HG03520 (cell line): ENCODE data around the gene GRK5.

Experiments used
- ATAC-seq: cut with Tn5 transposase; IDR thresholded peaks from one replicate; pipeline ENCODE4 v1.9.1; 2021; ENCODE audit warnings: mild to moderate bottlenecking, moderate library complexity; ENCODE audit not compliant: unreplicated experiment

Gene GRK5

GRCh38 chr10:119337223-119337622, 129.9 kb downstream of the GRK5 start:
- no peak for ATAC-seq

DNA sequence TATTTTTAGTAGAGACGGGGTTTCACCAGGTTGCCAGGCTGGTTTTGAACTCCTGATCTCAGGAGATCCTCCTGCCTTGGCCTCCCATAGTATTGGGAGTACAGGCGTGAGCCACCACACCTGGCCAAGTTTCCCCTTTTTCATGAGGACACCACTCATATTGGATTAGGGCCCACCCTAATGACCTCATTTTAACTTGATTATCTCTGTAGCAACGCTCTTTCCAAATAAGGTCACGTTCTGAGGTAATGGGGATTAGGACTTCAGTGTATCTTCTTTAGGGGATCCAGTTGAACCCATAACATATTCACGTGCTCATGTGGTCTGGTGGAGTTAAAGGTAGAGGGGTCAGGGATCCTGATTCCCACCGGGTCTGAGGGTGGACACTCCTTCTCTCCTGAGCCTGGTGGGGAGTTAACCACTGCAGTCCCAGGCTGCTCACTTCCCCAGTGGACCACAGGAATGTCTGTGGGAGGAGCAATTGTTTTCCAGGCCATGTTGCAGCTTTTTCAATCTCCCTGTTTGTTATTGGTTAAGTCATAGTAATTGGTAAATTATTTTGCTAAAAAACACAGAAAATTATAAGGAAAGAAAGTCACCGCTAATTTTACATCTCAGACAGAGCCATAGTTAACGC, 130.5 kb downstream of the GRK5 start:
- ATAC-seq: no peak

DNA sequence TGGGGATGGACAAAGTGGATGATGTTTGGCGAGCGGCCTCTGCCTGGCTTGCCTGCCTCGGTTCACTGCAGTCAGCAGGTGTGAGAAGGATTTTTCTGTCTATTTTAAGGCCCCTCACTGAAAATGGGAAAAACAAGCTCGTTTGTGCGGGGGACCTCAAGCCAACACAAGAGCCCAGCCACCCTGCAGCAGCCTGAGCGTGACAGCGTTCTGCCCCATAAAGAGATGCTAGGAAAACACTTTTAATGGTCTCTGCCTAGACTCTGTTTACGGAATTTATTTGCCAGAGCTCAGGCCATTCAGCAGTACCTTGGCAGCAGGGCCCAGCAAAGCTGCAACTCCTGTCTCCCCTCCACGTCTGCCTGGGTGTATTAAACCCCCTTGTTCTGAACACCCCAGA, 131.7 kb downstream of the GRK5 start:
- ATAC-seq: no peak

GRCh38 chr10:119340893-119341458, 133.6 kb downstream of the GRK5 start:
- no peak for ATAC-seq

DNA sequence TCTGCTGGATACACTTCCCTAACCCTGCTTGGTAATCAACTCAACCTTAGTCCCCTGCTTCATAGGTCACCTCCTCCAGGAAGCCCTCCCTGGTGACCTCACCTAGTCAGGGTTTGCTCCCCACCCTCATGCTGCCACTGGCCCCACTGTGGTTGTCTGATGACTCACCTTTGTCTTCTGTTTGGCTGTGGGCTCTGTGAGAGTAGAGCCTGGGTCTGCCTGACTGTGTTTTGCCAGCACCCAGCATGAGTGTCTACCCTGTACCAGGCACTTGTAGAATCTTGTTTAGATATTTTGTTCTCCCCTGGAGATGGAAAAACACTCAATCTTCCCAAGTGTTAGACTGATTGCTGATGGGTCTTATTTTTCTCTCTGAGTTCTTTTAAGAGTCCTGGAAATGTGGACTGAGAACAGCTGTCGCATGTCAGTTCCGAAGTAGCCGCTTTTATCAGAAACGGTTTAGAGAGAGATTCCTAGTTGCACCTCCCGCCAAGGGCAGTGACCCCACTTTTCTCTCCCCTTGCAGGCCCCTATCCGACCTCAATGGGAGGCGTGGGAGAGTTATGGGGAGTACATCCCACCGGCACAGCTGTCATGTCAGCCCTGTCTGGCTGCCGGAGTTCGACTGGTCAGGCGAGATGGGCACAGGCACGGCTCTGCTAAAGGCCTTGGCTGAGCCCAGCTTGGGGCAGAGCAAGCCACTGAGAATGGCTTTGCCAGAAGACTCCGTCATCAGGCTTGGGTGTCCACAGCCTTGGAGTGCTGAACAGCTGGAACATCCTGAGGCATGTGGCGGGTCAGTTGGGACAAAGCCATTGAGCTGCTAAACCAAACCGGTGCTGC, 134.3 kb downstream of the GRK5 start:
- no peak for ATAC-seq

GRCh38 chr10:119342335-119342734, 135.0 kb downstream of the GRK5 start:
- ATAC-seq: no peak

GRCh38 chr10:119343011-119343601, 135.7 kb downstream of the GRK5 start:
- ATAC-seq: no peak

DNA sequence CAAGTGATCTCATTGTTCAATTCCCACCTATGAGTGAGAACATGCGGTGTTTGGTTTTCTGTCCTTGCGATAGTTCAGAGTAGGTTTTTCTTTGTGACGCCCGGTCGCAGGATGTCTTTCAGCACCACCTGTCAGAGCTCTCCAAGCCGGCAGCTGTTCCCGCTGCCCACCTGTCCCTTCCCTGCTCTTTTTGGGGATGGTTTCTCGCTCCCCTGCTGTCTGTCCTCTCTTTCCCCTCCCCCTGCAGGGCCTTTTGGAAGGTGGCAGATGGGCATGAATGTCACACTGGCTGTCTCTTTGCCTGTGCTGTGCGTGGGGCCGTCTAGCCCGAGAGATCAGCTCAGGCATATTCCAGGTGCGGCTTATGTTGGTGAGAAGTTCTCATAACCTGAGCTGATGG, 137.0 kb downstream of the GRK5 start:
- ATAC-seq: no peak

GRCh38 chr10:119346095-119346832, 138.9 kb downstream of the GRK5 start:
- no peak for ATAC-seq

DNA sequence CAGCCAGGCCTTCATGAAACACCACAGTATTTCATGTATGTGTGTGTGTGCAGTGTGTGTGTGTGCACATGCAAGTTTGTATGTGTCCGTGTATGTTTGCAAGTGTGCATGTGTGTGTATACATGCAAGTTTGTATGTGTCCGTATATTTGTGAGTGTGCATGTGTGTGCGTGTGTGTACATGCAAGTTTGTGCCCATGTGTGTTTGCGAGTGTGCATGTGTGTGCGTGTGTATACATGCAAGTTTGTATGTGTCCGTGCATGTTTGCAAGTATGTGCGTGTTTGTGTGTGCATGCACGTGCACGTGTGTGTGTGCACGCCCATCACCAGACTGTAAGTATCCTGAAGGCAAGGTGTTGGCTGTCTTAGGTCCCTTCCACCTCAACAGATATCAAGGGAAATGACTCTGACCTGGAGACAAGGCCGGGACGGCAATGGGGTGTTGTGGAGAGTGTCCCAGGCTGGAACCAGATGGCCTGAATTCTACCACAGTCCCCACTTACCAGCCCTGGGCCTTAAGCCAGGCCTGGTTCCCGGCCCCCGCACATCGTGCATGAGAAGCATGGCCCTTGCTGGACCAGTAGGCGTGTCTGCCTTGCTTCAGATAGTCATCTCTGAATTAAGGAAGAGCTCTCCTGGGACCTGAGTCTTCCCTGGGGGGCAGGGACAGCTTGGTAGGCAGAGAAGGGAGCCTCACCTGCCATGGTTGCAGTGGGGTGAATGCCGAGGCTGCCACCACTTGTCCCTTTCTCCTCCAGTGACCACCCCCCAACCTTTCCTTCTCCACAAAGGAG, 140.0 kb downstream of the GRK5 start:
- no peak for ATAC-seq

DNA sequence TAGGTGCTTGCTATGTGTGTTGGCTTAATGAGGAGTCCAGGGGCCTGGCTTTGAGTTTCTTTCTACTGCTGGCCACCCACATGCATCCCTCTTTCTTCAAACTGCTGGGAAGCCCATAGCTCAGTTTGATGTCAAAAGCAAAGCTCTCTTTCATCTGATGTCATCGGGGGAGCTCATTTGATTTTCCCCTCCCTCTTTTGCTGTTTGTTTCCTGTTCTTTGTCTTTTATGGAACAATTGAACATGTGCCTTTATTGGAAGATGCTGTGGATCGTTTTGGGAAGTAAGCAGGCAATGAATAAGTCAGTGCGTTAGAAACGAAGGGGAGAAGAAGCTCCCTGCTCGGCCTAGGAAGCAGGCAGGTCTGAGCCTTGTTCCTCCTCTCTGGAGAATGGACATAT, 140.7 kb downstream of the GRK5 start:
- no peak for ATAC-seq

- ATAC-seq: no peak
Measured at GRCh38 chr10:119348516-119349240, 141.3 kb downstream of the GRK5 start.

- ATAC-seq: no peak
Measured at GRCh38 chr10:119349341-119349740, 142.0 kb downstream of the GRK5 start.

DNA sequence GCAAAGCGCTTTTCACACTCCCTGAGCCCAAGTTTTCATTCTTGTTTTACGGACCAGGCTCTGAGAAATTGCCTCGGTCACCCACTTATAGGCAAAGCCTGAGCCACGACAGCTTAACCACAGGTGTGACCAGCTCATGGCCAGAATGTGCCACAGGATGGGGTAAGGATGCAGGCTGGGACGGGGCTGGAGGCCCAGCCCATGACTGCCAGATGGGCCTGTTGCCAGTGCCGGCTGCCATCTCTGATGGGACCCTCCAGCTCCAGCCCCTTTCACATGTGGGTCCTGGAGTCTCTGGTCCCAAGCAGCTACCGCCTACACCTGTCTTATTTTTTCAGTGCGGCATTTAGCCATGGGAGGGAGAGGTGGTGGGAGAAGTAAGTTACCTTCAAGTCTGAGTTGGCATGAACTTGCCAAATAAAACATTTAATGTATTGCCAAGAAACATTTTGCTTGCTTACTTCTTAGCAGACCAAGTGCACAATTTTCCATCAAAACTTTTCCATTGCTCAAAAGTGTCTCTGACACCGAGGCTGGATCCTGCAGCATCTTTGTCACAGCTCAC, 142.6 kb downstream of the GRK5 start:
- ATAC-seq: no peak

GRCh38 chr10:119350502-119351097, 143.2 kb downstream of the GRK5 start:
- no peak for ATAC-seq

- no peak for ATAC-seq
Measured at GRCh38 chr10:119351189-119351588, 143.8 kb downstream of the GRK5 start.

DNA sequence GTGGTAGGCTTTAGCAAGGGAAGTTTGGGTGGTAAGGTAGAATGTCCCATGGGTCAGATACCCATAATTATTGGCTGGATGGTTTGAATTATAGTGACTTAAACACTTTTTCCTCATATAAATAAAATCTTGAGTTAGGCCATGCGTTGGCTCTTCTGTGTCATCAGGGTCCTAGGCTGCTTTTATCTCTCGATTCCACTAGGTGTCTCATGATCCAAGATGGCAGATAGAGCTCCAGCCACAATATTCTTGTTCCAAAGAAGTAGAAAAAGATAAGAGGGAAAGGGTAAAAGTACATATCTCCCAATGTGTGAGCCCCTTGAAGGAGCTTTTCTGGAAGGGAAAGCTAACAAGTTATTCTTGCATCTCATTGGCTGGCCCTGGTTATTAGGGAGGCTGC, 144.7 kb downstream of the GRK5 start:
- no peak for ATAC-seq

DNA sequence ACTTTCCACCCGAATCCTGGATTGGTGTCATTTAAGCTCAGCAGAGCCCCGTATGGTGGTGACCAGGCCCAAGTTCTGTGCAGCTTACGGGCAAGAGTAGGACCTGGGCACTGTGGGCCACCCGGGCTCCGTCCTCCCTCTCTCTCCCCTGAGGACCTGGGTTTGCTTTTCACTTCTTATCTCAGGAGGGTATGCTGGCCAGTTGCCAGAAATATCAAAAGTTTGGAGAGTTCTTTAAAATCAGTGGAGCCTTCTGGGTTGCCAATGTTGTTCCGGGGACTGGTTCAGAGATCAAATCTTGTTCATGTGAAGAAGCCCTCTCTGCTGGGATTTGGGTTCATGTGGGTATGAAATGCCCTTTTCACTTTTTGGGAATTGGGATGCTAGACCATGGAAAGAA, 145.4 kb downstream of the GRK5 start:
- no peak for ATAC-seq

DNA sequence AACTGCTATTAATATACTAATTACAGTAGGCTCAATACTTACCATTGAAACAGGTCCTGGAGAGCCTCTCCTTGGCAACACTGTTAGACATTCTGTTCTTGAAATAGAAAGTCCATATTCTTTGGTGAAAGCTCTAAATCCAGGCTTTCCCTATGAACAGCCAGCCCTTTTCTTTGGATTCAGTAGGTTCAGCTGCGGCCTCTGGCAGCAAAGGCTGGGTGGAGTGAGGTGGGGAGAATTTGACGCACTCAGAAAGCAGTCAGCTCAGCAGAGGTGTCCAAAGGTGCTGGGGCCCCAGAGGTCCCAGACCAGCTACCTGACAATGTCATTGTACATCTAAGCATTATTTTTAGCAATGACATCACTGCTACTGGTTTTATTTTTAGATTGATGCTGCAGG, 146.1 kb downstream of the GRK5 start:
- ATAC-seq: no peak
